HG02678 (cell line): ENCODE measurements around the gene ABHD18.
A peak's percentile ranks its signal among the peaks of the same experiment; 100 is the strongest.
"Not testable (repeated sequence)": the region's sequence is repeated elsewhere in the genome, so short reads cannot be mapped to it uniquely, and the experiment has no call there.

Experiments
- ATAC-seq: cut with Tn5 transposase; IDR thresholded peaks from one replicate; pipeline ENCODE4 v1.9.1; 2021; ENCODE audit warnings: mild to moderate bottlenecking, moderate library complexity; ENCODE audit not compliant: unreplicated experiment

Gene ABHD18

DNA sequence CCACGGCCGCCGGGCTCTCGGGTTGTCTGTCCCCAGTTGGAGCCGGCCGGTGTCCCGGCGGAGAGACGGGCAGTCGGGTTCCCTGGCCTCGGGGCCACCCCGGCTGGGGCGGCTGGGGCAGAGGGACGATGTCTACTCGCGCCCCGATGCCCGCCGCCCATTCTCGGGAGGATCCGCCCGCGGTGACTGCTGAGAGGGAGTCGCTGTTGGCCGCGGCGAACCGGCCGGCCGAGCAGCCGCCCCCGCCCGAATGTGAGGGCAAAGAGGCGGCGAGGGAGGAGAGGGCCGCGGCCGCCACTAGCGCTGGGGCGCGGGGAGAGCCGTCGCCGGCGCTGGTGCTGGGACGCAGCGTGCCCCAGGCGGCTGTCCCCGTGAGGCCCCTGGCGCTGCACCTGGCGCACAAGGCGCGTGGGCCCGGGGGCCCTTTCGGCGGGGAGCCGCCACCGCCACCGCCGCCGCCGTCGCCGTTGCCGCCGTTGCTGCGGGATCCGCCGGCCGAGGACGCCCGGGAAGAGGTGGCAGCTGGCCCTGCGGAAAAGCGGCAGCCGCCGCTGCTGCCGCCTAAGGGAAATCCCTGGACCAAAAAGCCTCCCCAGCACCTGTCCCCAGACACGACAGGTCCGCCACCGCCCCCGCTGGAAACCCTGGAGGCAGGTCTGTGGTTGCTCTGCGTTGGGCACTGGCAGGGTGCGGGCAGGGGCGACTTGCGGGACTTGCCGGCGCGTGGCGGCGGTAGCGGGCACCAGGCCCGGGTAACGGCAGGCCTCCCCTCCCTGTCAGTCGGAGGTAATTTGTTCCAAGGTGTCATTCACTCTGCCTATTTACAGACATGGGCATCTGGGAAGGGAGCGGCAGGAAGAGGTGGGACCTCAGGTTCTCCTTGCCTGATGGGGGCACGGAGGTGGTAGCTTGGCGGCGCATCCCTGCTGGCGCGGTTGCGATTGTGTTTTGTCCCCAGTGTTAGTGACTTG is 96.6 kb downstream of the ABHD18 start:
- ATAC-seq: peak; percentile 34

DNA sequence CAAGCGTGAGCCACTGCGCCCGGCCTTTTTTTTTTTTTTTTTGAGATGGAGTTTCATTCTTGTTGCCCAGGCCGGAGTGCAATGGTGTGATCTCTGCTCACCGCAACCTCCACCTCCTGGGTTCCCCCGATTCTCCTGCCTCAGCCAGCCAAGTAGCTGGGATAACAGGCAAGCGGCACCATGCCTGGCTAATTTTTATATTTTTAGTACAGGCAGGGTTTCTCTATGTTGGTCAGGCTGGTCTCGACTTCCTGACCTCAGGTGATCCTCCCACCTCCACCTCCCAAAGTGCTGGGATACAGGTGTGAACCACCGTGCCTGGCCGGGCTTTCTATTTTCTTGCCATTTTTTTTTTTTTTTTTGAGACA is 101.2 kb downstream of the ABHD18 start:
- ATAC-seq: not testable (repeated sequence)

- ATAC-seq: peak; percentile 50
Measured at GRCh38 chr4:128068918-128069317, 103.7 kb downstream of the ABHD18 start.

- no peak for ATAC-seq
Measured at GRCh38 chr4:128076464-128076863, 111.3 kb downstream of the ABHD18 start.
